OCI-LY1 (cell line): Measurements from ENCODE around the gene PHRF1.

Source experiments
- EZH2 ChIP-seq: fragments of 200-600 bp; sonication (generic), shearing (Covaris generic); IDR thresholded peaks from 2 replicates; pipeline ENCODE4 v1.8.0; 2017; ENCODE audit warnings: borderline replicate concordance, mixed run types, mild to moderate bottlenecking, antibody characterized with exemption, low read length, moderate library complexity, mixed read lengths
- TF ChIP-seq, protein P1 (sequence below): fragments of 200-600 bp; sonication (generic), shearing (Covaris generic); IDR thresholded peaks from 2 replicates; pipeline ENCODE4 v1.5.1; 2017; ENCODE audit warnings: mild to moderate bottlenecking, antibody characterized with exemption, low read length, moderate library complexity, mixed read lengths

DNA sequence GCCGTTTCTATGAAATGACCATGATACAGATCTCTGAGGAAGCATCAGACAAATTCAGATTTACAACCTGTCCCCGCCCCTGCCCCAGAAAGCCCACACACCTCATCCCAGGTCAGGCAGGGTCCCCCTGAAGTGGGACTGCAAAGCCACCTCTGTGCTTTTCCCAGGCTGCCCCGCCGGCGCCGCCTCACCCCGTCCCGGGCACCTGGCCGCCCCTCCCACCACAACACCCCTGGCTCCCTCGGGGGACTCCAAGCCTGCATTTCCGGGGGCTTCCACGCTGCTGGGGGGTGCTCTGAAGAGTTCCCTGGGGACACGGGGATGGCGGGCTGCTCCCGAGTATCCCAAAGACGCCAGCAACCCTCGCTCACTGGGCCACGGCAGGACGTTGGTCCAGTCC, 84.0 kb downstream of the PHRF1 start:
- TF ChIP-seq EZH2, result no peak
- TF ChIP-seq, protein P1, sequence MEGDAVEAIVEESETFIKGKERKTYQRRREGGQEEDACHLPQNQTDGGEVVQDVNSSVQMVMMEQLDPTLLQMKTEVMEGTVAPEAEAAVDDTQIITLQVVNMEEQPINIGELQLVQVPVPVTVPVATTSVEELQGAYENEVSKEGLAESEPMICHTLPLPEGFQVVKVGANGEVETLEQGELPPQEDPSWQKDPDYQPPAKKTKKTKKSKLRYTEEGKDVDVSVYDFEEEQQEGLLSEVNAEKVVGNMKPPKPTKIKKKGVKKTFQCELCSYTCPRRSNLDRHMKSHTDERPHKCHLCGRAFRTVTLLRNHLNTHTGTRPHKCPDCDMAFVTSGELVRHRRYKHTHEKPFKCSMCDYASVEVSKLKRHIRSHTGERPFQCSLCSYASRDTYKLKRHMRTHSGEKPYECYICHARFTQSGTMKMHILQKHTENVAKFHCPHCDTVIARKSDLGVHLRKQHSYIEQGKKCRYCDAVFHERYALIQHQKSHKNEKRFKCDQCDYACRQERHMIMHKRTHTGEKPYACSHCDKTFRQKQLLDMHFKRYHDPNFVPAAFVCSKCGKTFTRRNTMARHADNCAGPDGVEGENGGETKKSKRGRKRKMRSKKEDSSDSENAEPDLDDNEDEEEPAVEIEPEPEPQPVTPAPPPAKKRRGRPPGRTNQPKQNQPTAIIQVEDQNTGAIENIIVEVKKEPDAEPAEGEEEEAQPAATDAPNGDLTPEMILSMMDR, result no peak
